T-cell (primary cell): ENCODE data around the gene INPP5J. TPM values are rescaled to one million over a fixed set of nuclear protein-coding genes. Genes with fewer than 3 reads are reported as not detected.
A peak's percentile ranks its signal among the peaks of the same experiment; 100 is the strongest.
"Not testable (repeated sequence)": the region's sequence is repeated elsewhere in the genome, so short reads cannot be mapped to it uniquely, and the experiment has no call there.

Experiments used
- ATAC-seq, 4 experiments: fragments of 200-7000 bp in 3 of 4; fragments of 150-1000 bp in 1 of 4; cut with Tn5 transposase; replicated peaks in 1 of 4; 1 replicate in 3 of 4; 2 replicates in 1 of 4; pipeline ENCODE4 v1.10.0; 2021; ENCODE audit warnings: moderate library complexity in 3 of 4, mild to moderate bottlenecking in 2 of 4, moderate number of reproducible peaks in 1 of 4
- CTCF ChIA-PET, 2 donors: fragments of 300-600 bp; sonication (Branson Sonifier 250); formaldehyde crosslinking; loops; one replicate each; lab custom pipeline; 2022; ENCODE audit warnings: antibody characterized with exemption in 2 of 2; lab: Charles Lee
- POLR2A ChIA-PET, 2 donors: fragments of 300-600 bp; sonication (Branson Sonifier 250); formaldehyde crosslinking; loops; one replicate each; lab custom pipeline; 2022; ENCODE audit warnings: antibody characterized with exemption in 2 of 2; lab: Charles Lee
- DNase-seq, 35 experiments: peaks; one replicate each; pipeline versions ENCODE4 v3.0.0 to v3.0.0-alpha.2; 2013 to 2023
- H3K27ac ChIP-seq: one replicate; pipeline ENCODE4 v1.5.1; 2013; ENCODE audit warnings: low read length
- H3K27me3 ChIP-seq, 2 experiments: replicated peaks in 1 of 2; 1 replicate in 1 of 2; 2 replicates in 1 of 2; pipeline versions ENCODE4 v1.6.1 to v1.7.0; 2013; ENCODE audit warnings: low read length in 1 of 2, mixed read lengths in 1 of 2; ENCODE audit not compliant: control insufficient read depth in 2 of 2, insufficient read depth in 2 of 2; ENCODE audit errors: extremely low read depth in 1 of 2
- H3K36me3 ChIP-seq, 2 donors: 1 replicate in 1 of 2; 2 replicates in 1 of 2; pipeline versions ENCODE4 v1.6.1 to v1.7.0; 2013; ENCODE audit warnings: low read length in 1 of 2; ENCODE audit not compliant: control insufficient read depth in 2 of 2, insufficient read depth in 1 of 2; ENCODE audit errors: extremely low read depth in 1 of 2
- H3K4me1 ChIP-seq, 2 experiments: 1 replicate in 1 of 2; 2 replicates in 1 of 2; pipeline versions ENCODE4 v1.6.1 to v1.7.0; 2013; ENCODE audit warnings: low read length in 2 of 2, mixed read lengths in 1 of 2; ENCODE audit not compliant: insufficient read depth in 2 of 2, control insufficient read depth in 1 of 2; ENCODE audit errors: extremely low read depth in 1 of 2
- H3K4me3 ChIP-seq, 2 donors: 1 replicate in 1 of 2; 2 replicates in 1 of 2; pipeline versions ENCODE4 v1.5.1 to v1.7.0; 2013; ENCODE audit warnings: mild to moderate bottlenecking in 2 of 2, low read length in 1 of 2, moderate library complexity in 1 of 2; ENCODE audit not compliant: control insufficient read depth in 1 of 2; ENCODE audit errors: extremely low read depth in 1 of 2
- H3K9me3 ChIP-seq: 2 replicates; pipeline ENCODE4 v1.7.0; 2013
- H3K27ac Mint-ChIP-seq, 2 donors: one replicate each; pipeline ENCODE4 v1.8.0; 2020 to 2021; ENCODE audit warnings: mild to moderate bottlenecking in 2 of 2, mixed read lengths in 2 of 2
- H3K27me3 Mint-ChIP-seq, 2 donors: one replicate each; pipeline ENCODE4 v1.8.0; 2021 to 2022; ENCODE audit warnings: mixed read lengths in 2 of 2
- H3K36me3 Mint-ChIP-seq: one replicate; pipeline ENCODE4 v1.8.0; 2021; ENCODE audit warnings: mixed read lengths
- H3K4me1 Mint-ChIP-seq, 3 donors: one replicate each; pipeline ENCODE4 v1.8.0; 2020 to 2022; ENCODE audit warnings: mixed read lengths in 3 of 3, mild to moderate bottlenecking in 1 of 3
- H3K4me3 Mint-ChIP-seq, 3 donors: one replicate each; pipeline ENCODE4 v1.8.0; 2020 to 2022; ENCODE audit warnings: mild to moderate bottlenecking in 3 of 3, mixed read lengths in 3 of 3, moderate library complexity in 3 of 3
- H3K9me3 Mint-ChIP-seq, 3 donors: one replicate each; pipeline ENCODE4 v1.8.0; 2020 to 2022; ENCODE audit warnings: mixed read lengths in 3 of 3
- WGBS: methylation state at CpG from one replicate; pipeline ENCODE4 v1.1.5; 2013; ENCODE audit warnings: missing lambda C conversion rate; ENCODE audit not compliant: insufficient coverage; 5-methylcytosine and 5-hydroxymethylcytosine counted together
- total RNA-seq, 35 experiments: library from RNA in 6 of 35; stranded (reverse) in 6 of 35; fragments of 120-200 nt in 1 of 35; gene quantifications; one replicate each; pipeline versions ENCODE4 v1.2.1 to v1.2.4 and lab custom pipeline; 2013 to 2026

Gene INPP5J, protein sequence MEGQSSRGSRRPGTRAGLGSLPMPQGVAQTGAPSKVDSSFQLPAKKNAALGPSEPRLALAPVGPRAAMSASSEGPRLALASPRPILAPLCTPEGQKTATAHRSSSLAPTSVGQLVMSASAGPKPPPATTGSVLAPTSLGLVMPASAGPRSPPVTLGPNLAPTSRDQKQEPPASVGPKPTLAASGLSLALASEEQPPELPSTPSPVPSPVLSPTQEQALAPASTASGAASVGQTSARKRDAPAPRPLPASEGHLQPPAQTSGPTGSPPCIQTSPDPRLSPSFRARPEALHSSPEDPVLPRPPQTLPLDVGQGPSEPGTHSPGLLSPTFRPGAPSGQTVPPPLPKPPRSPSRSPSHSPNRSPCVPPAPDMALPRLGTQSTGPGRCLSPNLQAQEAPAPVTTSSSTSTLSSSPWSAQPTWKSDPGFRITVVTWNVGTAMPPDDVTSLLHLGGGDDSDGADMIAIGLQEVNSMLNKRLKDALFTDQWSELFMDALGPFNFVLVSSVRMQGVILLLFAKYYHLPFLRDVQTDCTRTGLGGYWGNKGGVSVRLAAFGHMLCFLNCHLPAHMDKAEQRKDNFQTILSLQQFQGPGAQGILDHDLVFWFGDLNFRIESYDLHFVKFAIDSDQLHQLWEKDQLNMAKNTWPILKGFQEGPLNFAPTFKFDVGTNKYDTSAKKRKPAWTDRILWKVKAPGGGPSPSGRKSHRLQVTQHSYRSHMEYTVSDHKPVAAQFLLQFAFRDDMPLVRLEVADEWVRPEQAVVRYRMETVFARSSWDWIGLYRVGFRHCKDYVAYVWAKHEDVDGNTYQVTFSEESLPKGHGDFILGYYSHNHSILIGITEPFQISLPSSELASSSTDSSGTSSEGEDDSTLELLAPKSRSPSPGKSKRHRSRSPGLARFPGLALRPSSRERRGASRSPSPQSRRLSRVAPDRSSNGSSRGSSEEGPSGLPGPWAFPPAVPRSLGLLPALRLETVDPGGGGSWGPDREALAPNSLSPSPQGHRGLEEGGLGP
- total RNA-seq (1 to 10 TPM in 1 of 5 donors, under 1 TPM in 4; 0.23 to 1.1 (median 0.35) TPM), total RNA-seq (lab: John Stamatoyannopoulos, UW) (0 to 0.64 (median 0.13) reads per million in 29 experiments)
- 0.26 TPM for total RNA-seq (2013)

DNA sequence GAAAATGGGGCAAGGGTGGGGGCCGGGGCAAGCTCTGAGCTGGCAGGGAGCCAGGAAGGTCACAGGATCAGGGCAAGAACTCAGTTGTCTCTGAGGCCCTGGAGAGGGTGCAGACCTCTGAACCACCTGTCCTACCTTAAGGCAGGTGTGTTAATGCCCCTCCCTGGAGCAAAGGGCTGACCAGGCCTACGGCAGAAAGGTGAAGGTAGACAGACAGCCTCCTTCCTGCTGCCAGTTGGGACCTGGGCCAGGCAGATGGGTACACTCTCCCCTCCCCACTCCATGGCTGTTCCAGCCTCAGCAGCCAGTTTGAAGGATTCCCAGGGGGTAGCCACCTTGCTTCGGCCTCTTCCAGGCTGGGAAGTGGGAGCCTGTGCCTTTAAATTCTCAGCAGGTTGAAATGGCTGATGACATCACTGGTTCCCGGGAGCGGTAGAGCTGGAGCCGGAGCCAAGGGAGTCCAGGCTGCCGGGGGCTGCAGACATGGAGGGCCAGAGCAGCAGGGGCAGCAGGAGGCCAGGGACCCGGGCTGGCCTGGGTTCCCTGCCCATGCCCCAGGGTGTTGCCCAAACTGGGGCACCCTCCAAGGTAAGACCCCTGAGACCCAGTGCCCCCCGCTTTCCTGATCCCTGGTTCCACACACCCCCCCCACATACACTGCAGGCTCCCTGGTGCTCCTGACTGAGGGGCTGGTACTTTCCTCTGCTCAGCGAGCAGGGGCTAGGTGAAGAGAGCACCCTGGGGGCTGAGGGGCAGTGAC lies at the start of gene INPP5J:
Gene INPP5J (plus strand): TSS at position 435 of the 760 bp plus-strand sequence. CDS start 49 bp downstream, at position 484.
- Histone ChIP-seq H3K9me3 (no peaks in the 10 kb centered on the region), H3K27me3 (peaks cover 0 to 5% of the 10 kb centered on the region in 2 experiments), H3K4me1 (no peaks in the 10 kb centered on the region), H3K36me3 (no peaks in the 10 kb centered on the region), H3K27ac (no peak within 1 kb of the TSS), H3K4me3 (no peak within 1 kb of the TSS)
- Mint-ChIP-seq H3K36me3 (no peaks in the 10 kb centered on the region), H3K9me3 (no peaks in the 10 kb centered on the region), H3K4me3 (no peak within 1 kb of the TSS), H3K27me3 (no peaks in the 10 kb centered on the region), H3K4me1 (no peaks in the 10 kb centered on the region), H3K27ac (peak within 1 kb of the TSS in 1 of 2 donors; percentile 73)
- ChIA-PET CTCF (no interaction called here), POLR2A (no interaction called here)
- ATAC-seq (no peak), DNase-seq (no peak)
- 79% methylated on average over 7 of the region's 10 CpGs for WGBS

DNA sequence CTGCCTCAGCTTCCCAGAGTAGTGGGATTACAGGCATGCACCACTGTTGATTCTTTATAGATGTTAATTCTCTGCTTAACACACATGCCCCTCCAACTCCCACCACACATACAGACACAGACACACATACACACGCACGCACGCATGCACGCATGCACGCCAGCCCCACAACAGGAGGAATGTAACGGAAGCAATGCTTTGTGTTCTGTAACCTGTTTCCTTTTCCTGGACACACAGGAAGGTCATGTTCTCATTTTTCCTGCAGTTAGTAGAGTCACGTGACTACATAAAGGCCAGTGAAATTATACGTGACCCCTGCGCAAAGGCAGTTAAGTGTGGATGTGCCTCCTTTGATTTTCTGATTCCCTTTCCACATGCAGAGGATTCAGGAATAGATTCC lies 49.6 kb upstream of the INPP5J start:
- H3K27ac ChIP-seq, H3K27me3 ChIP-seq, ATAC-seq, H3K36me3 Mint-ChIP-seq, H3K27ac Mint-ChIP-seq, H3K36me3 ChIP-seq, CTCF ChIA-PET, DNase-seq, H3K4me3 ChIP-seq, H3K9me3 Mint-ChIP-seq, H3K4me1 Mint-ChIP-seq, H3K4me1 ChIP-seq, H3K27me3 Mint-ChIP-seq, H3K9me3 ChIP-seq, H3K4me3 Mint-ChIP-seq, POLR2A ChIA-PET: not testable (repeated sequence)
- WGBS, result 73% methylated on average over 2 of the region's 9 CpGs

DNA sequence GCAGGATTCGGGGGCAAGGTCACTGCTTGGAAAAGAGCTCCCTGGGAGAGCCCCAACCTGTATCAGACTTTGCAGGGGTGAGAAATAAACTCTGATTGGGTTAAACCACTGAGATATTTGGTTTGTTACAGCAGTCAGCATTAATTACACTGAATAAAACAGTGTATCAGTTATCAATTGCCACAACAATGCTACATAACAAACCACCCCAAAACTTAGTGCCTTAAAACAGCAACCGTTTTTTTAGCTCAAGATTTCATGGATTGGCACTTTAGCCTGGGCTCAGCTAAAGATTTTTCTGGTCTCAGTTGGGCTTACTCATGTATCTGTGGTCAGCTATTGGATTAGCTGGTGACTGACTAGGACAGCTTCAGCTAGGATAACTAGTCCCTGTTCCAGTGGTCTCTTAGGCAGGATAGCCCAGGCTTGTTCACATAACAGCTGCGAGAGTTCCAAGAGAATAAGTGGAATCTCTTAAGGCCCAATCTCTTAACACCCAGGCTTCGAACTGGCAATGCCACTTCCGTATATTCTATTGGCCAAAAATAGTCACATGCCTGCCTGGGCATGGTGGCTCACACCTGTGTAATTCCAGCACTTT lies 49.1 kb upstream of the INPP5J start:
- H3K27me3 Mint-ChIP-seq, CTCF ChIA-PET, H3K36me3 Mint-ChIP-seq, POLR2A ChIA-PET, H3K4me3 ChIP-seq, H3K27me3 ChIP-seq, H3K4me1 Mint-ChIP-seq, H3K9me3 Mint-ChIP-seq, H3K4me3 Mint-ChIP-seq, H3K36me3 ChIP-seq, H3K27ac ChIP-seq, ATAC-seq, H3K27ac Mint-ChIP-seq, H3K4me1 ChIP-seq, DNase-seq, H3K9me3 ChIP-seq: not testable (repeated sequence)
- 67% methylated on average over 1 of the region's 5 CpGs for WGBS

DNA sequence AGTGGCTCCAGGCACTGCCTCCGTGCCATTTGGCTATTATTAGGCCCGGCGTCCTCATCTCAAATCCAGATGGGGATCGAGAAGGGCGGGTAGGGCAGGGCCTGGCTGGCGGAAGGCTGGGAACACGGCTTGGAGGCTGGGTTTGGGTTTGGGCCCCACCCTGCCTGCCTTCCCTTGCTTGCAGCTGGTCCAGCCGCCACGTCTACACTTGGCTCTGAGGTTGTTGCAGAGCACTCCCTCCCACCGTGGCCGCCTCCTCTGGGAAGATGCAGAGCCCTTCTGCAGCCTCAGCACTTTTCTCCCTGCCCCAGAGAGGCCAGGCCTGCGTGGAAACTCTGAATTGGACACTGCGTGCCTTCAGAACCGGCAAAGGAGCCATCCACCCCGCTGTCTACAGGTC lies 46.8 kb upstream of the INPP5J start:
- POLR2A ChIA-PET, result no interaction called here
- CTCF ChIA-PET, result no interaction called here
- Mint-ChIP-seq H3K4me1 (peaks cover 0 to 6% (median 5%) of the 10 kb centered on the region in 3 donors), H3K27ac (no peak overlapping the region), H3K4me3 (no peak overlapping the region), H3K36me3 (no peaks in the 10 kb centered on the region), H3K27me3 (no peaks in the 10 kb centered on the region), H3K9me3 (no peaks in the 10 kb centered on the region)
- Histone ChIP-seq H3K9me3 (no peaks in the 10 kb centered on the region), H3K36me3 (no peaks in the 10 kb centered on the region), H3K4me3 (no peak overlapping the region), H3K27me3 (no peaks in the 10 kb centered on the region), H3K27ac (no peak overlapping the region), H3K4me1 (peaks cover 0 to 5% of the 10 kb centered on the region in 2 experiments)
- DNase-seq (no peak), ATAC-seq (no peak)
- 93% methylated on average over 14 of the region's 15 CpGs for WGBS

DNA sequence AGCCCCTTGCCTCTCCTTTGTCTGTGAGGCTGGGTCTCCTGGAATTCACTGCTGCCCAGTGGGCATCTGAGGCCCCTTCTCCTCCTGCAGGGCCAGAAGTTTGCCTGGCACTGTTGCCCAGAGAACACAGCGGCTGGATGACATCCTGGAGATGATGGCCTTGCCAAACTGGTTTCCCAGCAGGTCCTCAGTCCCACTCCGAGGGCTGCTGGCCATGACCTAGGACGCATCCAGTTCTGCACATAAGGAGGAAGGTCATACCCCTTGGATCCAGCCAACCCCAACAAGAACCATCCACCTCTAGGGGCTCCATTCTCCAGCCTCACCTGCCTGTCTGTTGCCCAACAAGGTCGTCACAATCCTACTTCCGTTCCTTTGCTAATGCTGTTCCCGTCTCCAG lies 45.1 kb upstream of the INPP5J start:
- H3K27ac Mint-ChIP-seq, result no peak overlapping the region
- CTCF ChIA-PET, result no interaction called here
- 83% methylated on average over 1 of the region's 6 CpGs for WGBS

More for the DNA sequence above, 45.1 kb upstream of the INPP5J start:
- no peak for ATAC-seq
- H3K27ac ChIP-seq, result no peak overlapping the region
- H3K36me3 Mint-ChIP-seq, result no peaks in the 10 kb centered on the region
- H3K4me3 ChIP-seq, result no peak overlapping the region
- no peak for DNase-seq
- H3K4me3 Mint-ChIP-seq, result no peak overlapping the region
- POLR2A ChIA-PET, result no interaction called here
- no peaks in the 10 kb centered on the region for H3K27me3 Mint-ChIP-seq
- H3K4me1 ChIP-seq, result peaks cover 9 to 20% of the 10 kb centered on the region in 2 experiments
- H3K27me3 ChIP-seq, result no peaks in the 10 kb centered on the region
- H3K9me3 Mint-ChIP-seq, result no peaks in the 10 kb centered on the region
- no peaks in the 10 kb centered on the region for H3K36me3 ChIP-seq
- H3K9me3 ChIP-seq, result no peaks in the 10 kb centered on the region
- H3K4me1 Mint-ChIP-seq, result peaks cover 15 to 22% (median 19%) of the 10 kb centered on the region in 3 donors
